ENCODE results near the gene TNNC1.

TNNC1 gene

GRCh38 chr3:52443791-52444687 lies 9.8 kb downstream of the TNNC1 start:
- Histone ChIP-seq H3K79me2 (ENCODE audit: insufficient read depth, low read depth) (no peaks in the 10 kb centered on the region), H3K27ac (no peak overlapping the region), H2AFZ (ENCODE audit: low read depth) (no peak overlapping the region), H3K4me2 (no peak overlapping the region; the same call in 1 of the 2 replicates), H3K4me1 (ENCODE audit: low read depth, poor library complexity, severe bottlenecking) (no peaks in the 10 kb centered on the region), H3K9ac (no peak overlapping the region), H4K20me1 (ENCODE audit: insufficient read depth) (no peaks in the 10 kb centered on the region), H3K27me3 (ENCODE audit: insufficient read depth, low read depth) (no peaks in the 10 kb centered on the region), H3K4me3 (IDR thresholded peaks at IDR 0.05; ENCODE audit: insufficient read depth, low read depth, low read length) (no peak overlapping the region), H3K36me3 (ENCODE audit: insufficient read depth) (no peaks in the 10 kb centered on the region)
- no peak for TF ChIP-seq CTCF (conservative IDR thresholded peaks at IDR 0.05; ENCODE audit: low read depth, low read length)

GRCh38 chr3:52443268-52443610 lies 10.6 kb downstream of the TNNC1 start:
- Histone ChIP-seq H2AFZ (ENCODE audit: low read depth) (no peak overlapping the region), H3K4me1 (ENCODE audit: low read depth, poor library complexity, severe bottlenecking) (no peaks in the 10 kb centered on the region), H3K27me3 (ENCODE audit: insufficient read depth, low read depth) (no peaks in the 10 kb centered on the region), H3K79me2 (ENCODE audit: insufficient read depth, low read depth) (no peaks in the 10 kb centered on the region), H3K9ac (no peak overlapping the region), H3K27ac (no peak overlapping the region), H3K36me3 (ENCODE audit: insufficient read depth) (no peaks in the 10 kb centered on the region), H3K4me3 (IDR thresholded peaks at IDR 0.05; ENCODE audit: insufficient read depth, low read depth, low read length) (no peak overlapping the region), H3K4me2 (no peak overlapping the region), H4K20me1 (ENCODE audit: insufficient read depth) (no peaks in the 10 kb centered on the region)
- TF ChIP-seq CTCF (conservative IDR thresholded peaks at IDR 0.05; ENCODE audit: low read depth, low read length): no peak

GRCh38 chr3:52442409-52443267 lies 11.2 kb downstream of the TNNC1 start:
- H3K36me3 ChIP-seq (ENCODE audit: insufficient read depth): no peaks in the 10 kb centered on the region
- H3K79me2 ChIP-seq (ENCODE audit: insufficient read depth, low read depth): no peaks in the 10 kb centered on the region
- H3K4me2 ChIP-seq: no peak overlapping the region
- no peaks in the 10 kb centered on the region for H3K4me1 ChIP-seq (ENCODE audit: low read depth, poor library complexity, severe bottlenecking)
- no peak overlapping the region for H3K27ac ChIP-seq
- no peaks in the 10 kb centered on the region for H3K27me3 ChIP-seq (ENCODE audit: insufficient read depth, low read depth)
- no peak overlapping the region for H3K4me3 ChIP-seq (IDR thresholded peaks at IDR 0.05; ENCODE audit: insufficient read depth, low read depth, low read length)
- H3K9ac ChIP-seq: no peak overlapping the region
- TF ChIP-seq CTCF (conservative IDR thresholded peaks at IDR 0.05; ENCODE audit: low read depth, low read length): no peak
- no peak overlapping the region for H2AFZ ChIP-seq (ENCODE audit: low read depth)
- no peaks in the 10 kb centered on the region for H4K20me1 ChIP-seq (ENCODE audit: insufficient read depth)

GRCh38 chr3:52441772-52442332 lies 12.0 kb downstream of the TNNC1 start:
- no peaks in the 10 kb centered on the region for H4K20me1 ChIP-seq (ENCODE audit: insufficient read depth)
- H3K4me1 ChIP-seq (ENCODE audit: low read depth, poor library complexity, severe bottlenecking): no peaks in the 10 kb centered on the region
- H3K9ac ChIP-seq: no peak overlapping the region
- H2AFZ ChIP-seq (ENCODE audit: low read depth): no peak overlapping the region
- no peak overlapping the region for H3K4me3 ChIP-seq (IDR thresholded peaks at IDR 0.05; ENCODE audit: insufficient read depth, low read depth, low read length)
- no peaks in the 10 kb centered on the region for H3K79me2 ChIP-seq (ENCODE audit: insufficient read depth, low read depth)
- H3K27ac ChIP-seq: no peak overlapping the region
- H3K27me3 ChIP-seq (ENCODE audit: insufficient read depth, low read depth): no peaks in the 10 kb centered on the region
- no peaks in the 10 kb centered on the region for H3K36me3 ChIP-seq (ENCODE audit: insufficient read depth)
- H3K4me2 ChIP-seq: no peak overlapping the region
- no peak for TF ChIP-seq CTCF (conservative IDR thresholded peaks at IDR 0.05; ENCODE audit: low read depth, low read length)
